HG02970 (cell line): ENCODE results near the gene SMIM28.
"Not testable (repeated sequence)": the region's sequence is repeated elsewhere in the genome, so short reads cannot be mapped to it uniquely, and the experiment has no call there.

Source experiments
- ATAC-seq: cut with Tn5 transposase; IDR thresholded peaks from one replicate; pipeline ENCODE4 v1.9.1; 2021; ENCODE audit warnings: mild to moderate bottlenecking, moderate library complexity, moderate number of reproducible peaks; ENCODE audit not compliant: unreplicated experiment, low FRiP score

SMIM28 gene

GRCh38 chr6:138377844-138378243, at the start of gene SMIM28:
Gene SMIM28 (plus strand): TSS chr6:138377905. CDS start chr6:138378073, 168 bp downstream.
- no peak for ATAC-seq

GRCh38 chr6:138328210-138328609, 49.5 kb upstream of the SMIM28 start:
- no peak for ATAC-seq

GRCh38 chr6:138330763-138331162, 46.9 kb upstream of the SMIM28 start:
- ATAC-seq: no peak

GRCh38 chr6:138331444-138331843, 46.3 kb upstream of the SMIM28 start:
- ATAC-seq: no peak

GRCh38 chr6:138331984-138332383, 45.7 kb upstream of the SMIM28 start:
- no peak for ATAC-seq

GRCh38 chr6:138334000-138334399, 43.7 kb upstream of the SMIM28 start:
- ATAC-seq: no peak

GRCh38 chr6:138334963-138335362, 42.7 kb upstream of the SMIM28 start:
- ATAC-seq: no peak

GRCh38 chr6:138336221-138336620, 41.5 kb upstream of the SMIM28 start:
- ATAC-seq: no peak

GRCh38 chr6:138337076-138337475, 40.6 kb upstream of the SMIM28 start:
- ATAC-seq: no peak

GRCh38 chr6:138339024-138339423, 38.7 kb upstream of the SMIM28 start:
- ATAC-seq: no peak

- no peak for ATAC-seq
Measured at GRCh38 chr6:138341176-138341575, 36.5 kb upstream of the SMIM28 start.

GRCh38 chr6:138343112-138343511, 34.6 kb upstream of the SMIM28 start:
- ATAC-seq: no peak

GRCh38 chr6:138345565-138346285, 32.0 kb upstream of the SMIM28 start:
- no peak for ATAC-seq

GRCh38 chr6:138346302-138347195, 31.2 kb upstream of the SMIM28 start:
- no peak for ATAC-seq

GRCh38 chr6:138347864-138348263, 29.8 kb upstream of the SMIM28 start:
- no peak for ATAC-seq

- no peak for ATAC-seq
Measured at GRCh38 chr6:138349891-138350290, 27.8 kb upstream of the SMIM28 start.

- ATAC-seq: no peak
Measured at GRCh38 chr6:138357928-138358327, 19.8 kb upstream of the SMIM28 start.

- not testable (repeated sequence) for ATAC-seq
Measured at GRCh38 chr6:138368684-138369083, 9.0 kb upstream of the SMIM28 start.

- ATAC-seq: no peak
Measured at GRCh38 chr6:138370631-138371451, 6.9 kb upstream of the SMIM28 start.

- no peak for ATAC-seq
Measured at GRCh38 chr6:138371452-138371711, 6.3 kb upstream of the SMIM28 start.

GRCh38 chr6:138371720-138372119, 6.0 kb upstream of the SMIM28 start:
- no peak for ATAC-seq
